ENCODE results near the gene CKS1B. TPM values are rescaled to one million over a fixed set of nuclear protein-coding genes. Genes with fewer than 3 reads are reported as not detected.
"Not testable (repeated sequence)": the region's sequence is repeated elsewhere in the genome, so short reads cannot be mapped to it uniquely, and the experiment has no call there.

Gene CKS1B
- total RNA-seq, 2 donors from 2014 or later: 145 to 229 TPM

GRCh38 chr1:154974808-154975408 is 427 bp downstream of the CKS1B start:
- Mint-ChIP-seq H3K27ac (no peak overlapping the region), H3K9me3 (no peaks in the 10 kb centered on the region), H3K36me3 (ENCODE audit: low read depth) (peaks cover 16% of the 10 kb centered on the region), H3K4me3 (no peak overlapping the region), H3K4me1 (peaks cover 22% of the 10 kb centered on the region), H3K27me3 (ENCODE audit: insufficient read depth) (no peaks in the 10 kb centered on the region)
- 0 to 1% methylated on average over 26 to 30 of the region's 30 CpGs for WGBS, 2 experiments (ENCODE audit: insufficient coverage in 1 of 2, insufficient read length in 1 of 2)
- peaks cover 23% of the 10 kb centered on the region for H3K36me3 ChIP-seq (ENCODE audit: control insufficient read depth, insufficient read depth, low read length)
- peaks cover 6% of the 10 kb centered on the region for H3K4me1 ChIP-seq (ENCODE audit: control insufficient read depth, insufficient read depth, low read length)
- DNase-seq: peak; percentile 98
- H3K27me3 ChIP-seq (ENCODE audit: control insufficient read depth, insufficient read depth, low read length, poor library complexity, severe bottlenecking): no peaks in the 10 kb centered on the region
- H3K9ac ChIP-seq (ENCODE audit: extremely low read depth, low read length, poor library complexity, severe bottlenecking): peak overlapping the region; percentile 96
- peak overlapping the region; percentile 99 for H3K4me3 ChIP-seq (ENCODE audit: low read length)
- TF ChIP-seq CTCF (conservative IDR thresholded peaks at IDR 0.05): no peak
- H3K9me3 ChIP-seq (ENCODE audit: control insufficient read depth, low read length): no peaks in the 10 kb centered on the region
- H3K27ac ChIP-seq (ENCODE audit: low read depth, low read length): peak overlapping the region; percentile 96

GRCh38 chr1:154975409-154976059 is 1.1 kb downstream of the CKS1B start:
- TF ChIP-seq CTCF (conservative IDR thresholded peaks at IDR 0.05): no peak
- Histone ChIP-seq H3K36me3 (ENCODE audit: control insufficient read depth, insufficient read depth, low read length) (peaks cover 27% of the 10 kb centered on the region), H3K9ac (ENCODE audit: extremely low read depth, low read length, poor library complexity, severe bottlenecking) (peak overlapping the region; percentile 96), H3K4me1 (ENCODE audit: control insufficient read depth, insufficient read depth, low read length) (peaks cover 6% of the 10 kb centered on the region), H3K27me3 (ENCODE audit: control insufficient read depth, insufficient read depth, low read length, poor library complexity, severe bottlenecking) (no peaks in the 10 kb centered on the region), H3K4me3 (ENCODE audit: low read length) (peak overlapping the region; percentile 99), H3K9me3 (ENCODE audit: control insufficient read depth, low read length) (no peaks in the 10 kb centered on the region), H3K27ac (ENCODE audit: low read depth, low read length) (peak overlapping the region; percentile 96)
- Mint-ChIP-seq H3K4me1 (peaks cover 22% of the 10 kb centered on the region), H3K27ac (no peak overlapping the region), H3K36me3 (ENCODE audit: low read depth) (peaks cover 20% of the 10 kb centered on the region), H3K9me3 (no peaks in the 10 kb centered on the region), H3K27me3 (ENCODE audit: insufficient read depth) (no peaks in the 10 kb centered on the region), H3K4me3 (no peak overlapping the region)
- DNase-seq: peak; percentile 77
- WGBS, 2 experiments (ENCODE audit: insufficient coverage in 1 of 2, insufficient read length in 1 of 2): 1 to 2% methylated on average over 13 to 24 of the region's 24 CpGs

- not testable (repeated sequence) for H3K4me3 ChIP-seq (ENCODE audit: low read length); H3K4me3 Mint-ChIP-seq; H3K9me3 Mint-ChIP-seq; DNase-seq; H3K27ac ChIP-seq (ENCODE audit: low read depth, low read length); H3K4me1 Mint-ChIP-seq; H3K9me3 ChIP-seq (ENCODE audit: control insufficient read depth, low read length); H3K27ac Mint-ChIP-seq; H3K9ac ChIP-seq (ENCODE audit: extremely low read depth, low read length, poor library complexity, severe bottlenecking); H3K4me1 ChIP-seq (ENCODE audit: control insufficient read depth, insufficient read depth, low read length); H3K27me3 ChIP-seq (ENCODE audit: control insufficient read depth, insufficient read depth, low read length, poor library complexity, severe bottlenecking); H3K27me3 Mint-ChIP-seq (ENCODE audit: insufficient read depth)
- WGBS, 2 experiments (ENCODE audit: insufficient coverage in 1 of 2, insufficient read length in 1 of 2): 93 to 95% methylated on average over 2 to 3 of the region's 3 CpGs
- peaks cover 32% of the 10 kb centered on the region for H3K36me3 ChIP-seq (ENCODE audit: control insufficient read depth, insufficient read depth, low read length)
- peaks cover 32% of the 10 kb centered on the region for H3K36me3 Mint-ChIP-seq (ENCODE audit: low read depth)
Measured at GRCh38 chr1:154977762-154978161, 3.3 kb downstream of the CKS1B start.

All from endodermal cell (in vitro differentiated cells).